VCaP (cell line): Measurements from ENCODE around the gene HELB.

Experiments used
- H3K27ac ChIP-seq: fragments of 450-650 bp; 2 replicates; pipeline ENCODE4 v1.5.1; 2017
- CTCF ChIP-seq: fragments of 450-650 bp; conservative IDR thresholded peaks from 2 replicates; pipeline ENCODE4 v1.5.1; 2017; ENCODE audit warnings: mild to moderate bottlenecking, moderate library complexity

Gene HELB

GRCh38 chr12:66375560-66375959 lies 73.3 kb downstream of the HELB start:
- no peak overlapping the region for H3K27ac ChIP-seq
- no peak for TF ChIP-seq CTCF

- H3K27ac ChIP-seq, result no peak overlapping the region
- no peak for TF ChIP-seq CTCF
These were observed 77.3 kb downstream of the HELB start for GRCh38 chr12:66379616-66380015.

GRCh38 chr12:66380769-66381535 lies 78.7 kb downstream of the HELB start:
- H3K27ac ChIP-seq, result no peak overlapping the region
- no peak for TF ChIP-seq CTCF

- no peak for TF ChIP-seq CTCF
- no peak overlapping the region for H3K27ac ChIP-seq
These were observed 84.8 kb downstream of the HELB start for GRCh38 chr12:66387117-66387516.
